Panc1 (cell line): ENCODE data around the gene NTRK2.

Experiments used
- CTCF ChIP-seq: fragments of 450-650 bp; IDR thresholded peaks from 2 replicates; pipeline ENCODE4 v1.5.1; 2017; ENCODE audit warnings: mild to moderate bottlenecking
- POLR2AphosphoS5 ChIP-seq: IDR thresholded peaks from 2 replicates; pipeline ENCODE4 v1.6.1; 2012; ENCODE audit warnings: mild to moderate bottlenecking, low read depth, low read length, moderate library complexity

- no peak for TF ChIP-seq CTCF
- TF ChIP-seq POLR2AphosphoS5: no peak
Measured at GRCh38 chr9:84955155-84955554, 285.6 kb downstream of the NTRK2 start.
